ENCODE data around the gene CCNYL1.
A peak's percentile ranks its signal among the peaks of the same experiment; 100 is the strongest.

GRCh38 chr2:207692206-207693065 lies 19.0 kb upstream of the CCNYL1 start:
- peak; percentile 79 for TF ChIP-seq CTCF (IDR thresholded peaks at IDR 0.05; ENCODE audit: low read depth, low read length)
- no peak for TF ChIP-seq EZH2phosphoT487 (IDR thresholded peaks at IDR 0.05; ENCODE audit: low read depth)

Measured in OCI-LY3 (cell line).